ENCODE measurements around the gene ARHGAP8. TPM values are rescaled to one million over a fixed set of nuclear protein-coding genes. Genes with fewer than 3 reads are reported as not detected.

ARHGAP8 gene
- total RNA-seq, 1 donor from 2014 or later, result 2.8 TPM

GRCh38 chr22:44730022-44730393, 22.4 kb upstream of the ARHGAP8 start:
- Histone ChIP-seq H3K9ac (ENCODE audit: low read length) (no peak overlapping the region), H3K36me3 (ENCODE audit: insufficient read depth, low read length) (no peaks in the 10 kb centered on the region), H3K4me3 (ENCODE audit: insufficient read depth, low read depth, low read length) (no peak overlapping the region), H4K20me1 (ENCODE audit: insufficient read depth, low read length) (peaks cover 18% of the 10 kb centered on the region), H2AFZ (ENCODE audit: low read depth, low read length) (peak overlapping the region; percentile 31), H3K9me3 (ENCODE audit: insufficient read depth, low read depth, low read length) (no peaks in the 10 kb centered on the region), H3K27ac (ENCODE audit: low read depth, low read length) (no peak overlapping the region), H3K27me3 (ENCODE audit: insufficient read depth, low read length) (no peaks in the 10 kb centered on the region), H3K79me2 (ENCODE audit: insufficient read depth, low read length) (no peaks in the 10 kb centered on the region), H3K4me2 (ENCODE audit: low read length) (peak overlapping the region; percentile 55), H3K4me1 (ENCODE audit: insufficient read depth, low read length) (peaks cover 15% of the 10 kb centered on the region)
- H3K4me3 Mint-ChIP-seq (ENCODE audit: unreplicated experiment), result no peak overlapping the region
- DNase-seq (ENCODE audit: low read depth), result no peak
- H3K36me3 Mint-ChIP-seq (ENCODE audit: low read depth, unreplicated experiment), result peaks cover 13% of the 10 kb centered on the region
- FAIRE-seq, result no peak
- H3K9me3 Mint-ChIP-seq (ENCODE audit: unreplicated experiment), result no peaks in the 10 kb centered on the region
- no peaks in the 10 kb centered on the region for H3K4me1 Mint-ChIP-seq (ENCODE audit: low read depth, unreplicated experiment)
- no peak for TF ChIP-seq EZH2 (IDR thresholded peaks at IDR 0.05; ENCODE audit: insufficient read depth, low read length)
- no peak for TF ChIP-seq CTCF (IDR thresholded peaks at IDR 0.05; ENCODE audit: insufficient read depth, low read depth, low read length)
- no peaks in the 10 kb centered on the region for H3K27me3 Mint-ChIP-seq (ENCODE audit: low read depth, unreplicated experiment)
- no peak overlapping the region for H3K27ac Mint-ChIP-seq (ENCODE audit: unreplicated experiment)

- TF ChIP-seq EZH2 (IDR thresholded peaks at IDR 0.05; ENCODE audit: insufficient read depth, low read length) (no peak), CTCF (IDR thresholded peaks at IDR 0.05; ENCODE audit: insufficient read depth, low read depth, low read length) (no peak)
- no peak for DNase-seq (ENCODE audit: low read depth)
- Mint-ChIP-seq H3K36me3 (ENCODE audit: low read depth, unreplicated experiment) (peaks cover 10% of the 10 kb centered on the region), H3K4me3 (ENCODE audit: unreplicated experiment) (no peak overlapping the region), H3K27me3 (ENCODE audit: low read depth, unreplicated experiment) (no peaks in the 10 kb centered on the region), H3K9me3 (ENCODE audit: unreplicated experiment) (no peaks in the 10 kb centered on the region), H3K4me1 (ENCODE audit: low read depth, unreplicated experiment) (no peaks in the 10 kb centered on the region), H3K27ac (ENCODE audit: unreplicated experiment) (no peak overlapping the region)
- Histone ChIP-seq H3K79me2 (ENCODE audit: insufficient read depth, low read length) (no peaks in the 10 kb centered on the region), H3K36me3 (ENCODE audit: insufficient read depth, low read length) (no peaks in the 10 kb centered on the region), H3K4me2 (ENCODE audit: low read length) (no peak overlapping the region), H3K27me3 (ENCODE audit: insufficient read depth, low read length) (no peaks in the 10 kb centered on the region), H3K9ac (ENCODE audit: low read length) (no peak overlapping the region), H3K27ac (ENCODE audit: low read depth, low read length) (no peak overlapping the region), H2AFZ (ENCODE audit: low read depth, low read length) (no peak overlapping the region), H3K9me3 (ENCODE audit: insufficient read depth, low read depth, low read length) (no peaks in the 10 kb centered on the region), H4K20me1 (ENCODE audit: insufficient read depth, low read length) (peaks cover 18% of the 10 kb centered on the region), H3K4me3 (ENCODE audit: insufficient read depth, low read depth, low read length) (no peak overlapping the region), H3K4me1 (ENCODE audit: insufficient read depth, low read length) (peaks cover 15% of the 10 kb centered on the region)
- FAIRE-seq, result no peak
Measured at GRCh38 chr22:44730490-44731356, 21.7 kb upstream of the ARHGAP8 start.
